Aorta (tissue), 5 donors: ENCODE measurements around the gene ZFP62. TPM values are rescaled to one million over a fixed set of nuclear protein-coding genes. Genes with fewer than 3 reads are reported as not detected.
A peak's percentile ranks its signal among the peaks of the same experiment; 100 is the strongest.

ENCODE experiments used
- ATAC-seq: fragments of 200-7000 bp; cut with Tn5 transposase; one replicate; pipeline ENCODE4 v1.9.1; 2022; ENCODE audit warnings: moderate library complexity; ENCODE audit not compliant: low FRiP score
- DNase-seq, 2 donors: peaks; one replicate each; pipeline ENCODE4 v3.0.0-alpha.2; 2020
- H3K27ac ChIP-seq, 2 donors: one replicate each; pipeline ENCODE4 v1.5.1; 2013; ENCODE audit warnings: low read length in 2 of 2, mild to moderate bottlenecking in 2 of 2, moderate library complexity in 2 of 2, control low read depth in 1 of 2, inconsistent platforms in 1 of 2, low read depth in 1 of 2
- H3K27me3 ChIP-seq, 2 donors: one replicate each; pipeline ENCODE4 v1.6.1; 2013; ENCODE audit warnings: control low read depth in 1 of 2, low read length in 1 of 2, mild to moderate bottlenecking in 1 of 2, moderate library complexity in 1 of 2; ENCODE audit not compliant: insufficient read depth in 2 of 2, control insufficient read depth in 1 of 2
- H3K36me3 ChIP-seq, 2 donors: one replicate each; pipeline ENCODE4 v1.6.1; 2013; ENCODE audit warnings: control low read depth in 1 of 2, low read length in 1 of 2, mild to moderate bottlenecking in 1 of 2; ENCODE audit not compliant: insufficient read depth in 2 of 2, control insufficient read depth in 1 of 2
- H3K4me1 ChIP-seq, 2 donors: one replicate each; pipeline ENCODE4 v1.6.1; 2013; ENCODE audit warnings: low read length in 2 of 2, control low read depth in 1 of 2, mild to moderate bottlenecking in 1 of 2, moderate library complexity in 1 of 2; ENCODE audit not compliant: insufficient read depth in 2 of 2, control insufficient read depth in 1 of 2
- H3K4me3 ChIP-seq, 2 donors: one replicate each; pipeline ENCODE4 v1.5.1; 2013; ENCODE audit warnings: low read length in 2 of 2, control low read depth in 1 of 2, mild to moderate bottlenecking in 1 of 2
- H3K9me3 ChIP-seq: one replicate; pipeline ENCODE4 v1.6.1; 2013; ENCODE audit warnings: mild to moderate bottlenecking, low read length; ENCODE audit not compliant: control insufficient read depth
- WGBS, 2 donors: extraction: QIAGEN DNeasy Blood & Tissue Kit; methylation state at CpG; one replicate each; pipeline ENCODE4 v1.1.7; 2013; 5-methylcytosine and 5-hydroxymethylcytosine counted together
- intact Hi-C, 2 donors: fragments of 100-400 bp; cut with DNase I; formaldehyde crosslinking; loops; one replicate each; pipeline versions ENCODE4 v1.14.2 to v1.15.0; 2022
- polyA plus RNA-seq, 2 donors: library from polyadenylated mRNA; stranded (reverse); fragments of 200-250 nt; gene quantifications; one replicate each; pipeline ENCODE4 v1.2.3, GENCODE V29; 2013
- total RNA-seq, 2 donors: library from RNA; stranded (reverse); fragmentation: NEBNext Ultra II Directional; extraction: Animal tissue kit (Norgen Biotek cat#: 25700); gene quantifications; one replicate each; pipeline ENCODE4 v1.2.1, GENCODE V29; 2021
- donor health status: healthy with polysubstance abuse.
- donor health status: Bipolar disorder and iron deficiency.
- donor health status: DM: no; HTN: no; CAD: no.
- donor health status: DM: no; HTN: no; CAD: no.
- donor health status: DM: yes; HTN: yes; CAD: no.

ZFP62 gene
- total and polyA plus RNA-seq, 4 donors = 6.5 to 24.7 (median 16.1) TPM

DNA sequence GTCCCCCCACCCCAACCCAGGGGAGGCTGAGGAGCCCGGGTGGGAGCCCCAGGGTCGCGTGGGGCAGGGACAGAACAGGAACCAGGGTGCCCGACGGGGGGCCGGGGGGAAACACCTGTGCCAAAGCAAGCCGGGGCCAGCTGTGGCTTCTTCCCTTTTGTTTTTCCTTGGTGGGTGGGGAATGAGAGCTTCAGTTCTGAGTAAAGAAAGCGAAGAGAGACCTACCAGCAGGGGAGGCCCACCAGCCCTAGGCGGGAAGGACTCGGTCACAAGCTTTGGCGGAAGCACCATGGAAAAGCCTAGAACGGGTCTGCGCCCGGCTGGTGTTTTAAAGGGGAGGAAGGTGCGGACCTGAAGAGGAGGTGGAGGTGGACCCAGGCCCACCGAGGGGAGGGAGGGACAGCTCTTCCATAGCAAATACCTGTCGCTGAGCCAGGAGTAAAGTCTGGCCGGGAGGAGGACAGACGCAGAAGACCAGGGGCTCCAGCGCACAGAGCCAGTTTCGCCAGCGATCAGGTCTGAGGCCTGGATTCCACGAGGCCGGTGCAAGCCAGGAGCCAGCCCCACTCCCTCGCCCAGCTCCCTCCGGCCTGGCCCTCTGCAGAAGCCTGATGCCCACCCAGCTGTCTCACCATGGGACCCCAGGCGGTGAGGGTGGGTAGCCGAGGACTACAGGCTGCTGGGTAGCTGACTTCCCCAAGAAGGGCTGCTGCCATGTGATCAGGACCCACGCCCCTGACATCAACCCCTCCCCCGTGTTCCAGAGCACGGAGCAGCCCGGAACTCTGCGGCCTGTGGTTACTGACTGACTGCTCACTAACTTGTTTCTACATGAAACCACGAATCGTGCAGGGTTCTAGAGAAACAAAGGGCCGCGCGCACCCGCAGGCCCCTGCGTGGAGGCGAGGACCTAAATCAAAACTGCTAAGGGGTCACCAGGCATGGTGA is 57.6 kb downstream of the ZFP62 start:
- ATAC-seq = peak; percentile 63
- peaks cover 6 to 16% of the 10 kb centered on the region in 2 donors for H3K4me1 ChIP-seq

DNA sequence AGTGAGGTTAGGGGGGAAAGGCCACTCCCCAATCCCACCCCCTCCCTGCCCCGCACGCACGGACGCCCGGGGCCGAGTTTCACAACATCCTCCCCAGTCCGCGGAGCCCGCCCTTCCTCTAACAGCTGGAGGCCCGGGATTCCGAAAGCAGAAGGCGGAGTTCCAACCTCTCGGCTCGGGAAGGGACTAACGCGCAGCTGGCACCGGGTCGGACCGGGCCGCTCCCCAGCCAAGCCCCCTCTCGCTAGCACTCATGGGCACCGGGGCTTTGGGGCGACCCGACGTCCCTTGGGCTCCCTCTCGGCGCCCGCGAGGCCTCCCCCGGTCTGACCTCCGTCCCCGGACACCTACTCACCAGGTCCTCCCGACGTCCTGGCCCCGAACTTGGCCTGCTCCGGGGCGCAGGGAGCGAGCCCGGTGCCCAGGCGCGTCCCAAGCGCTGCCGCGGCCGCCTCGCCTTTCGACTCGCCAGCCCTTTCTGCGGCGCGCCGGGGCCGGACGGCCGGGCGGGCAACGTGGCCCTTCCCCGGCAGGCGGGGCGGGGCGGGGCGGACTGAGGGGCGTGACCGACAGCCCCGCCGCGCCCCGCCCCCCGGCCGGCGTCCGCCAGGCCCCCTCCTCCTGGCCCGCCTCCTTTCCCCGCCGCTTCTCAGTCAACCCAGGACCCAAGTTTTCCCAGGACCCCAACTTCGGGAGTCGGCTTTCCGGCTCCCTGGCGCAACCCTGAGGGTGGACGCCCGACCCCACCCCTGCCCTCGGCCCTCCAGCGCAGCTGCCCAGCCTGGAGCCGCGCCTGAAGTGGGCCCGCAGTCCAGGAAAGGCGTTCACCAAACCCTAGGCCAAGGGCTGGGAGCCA is 58.5 kb downstream of the ZFP62 start, which contains the start of gene MGAT1:
TSS of gene MGAT1 (minus strand) at position 482 of the 856 bp plus-strand sequence. CDS start 9,835 bp downstream, outside the sequence.
- H3K27me3 ChIP-seq = no peaks in the 10 kb centered on the region
- no peaks in the 10 kb centered on the region for H3K36me3 ChIP-seq
- intact Hi-C loops = loop anchor here in 1 of 2 donors (5.0 to 10.0 kb wide), 2 partner anchors 60 to 442 kb away; partner anchors contain the start of genes RACK1 and ZFP62
- H3K4me1 ChIP-seq = peaks cover 2 to 7% of the 10 kb centered on the region in 2 donors
- H3K27ac ChIP-seq = peak within 1 kb of the TSS; percentile 92 to 95
- 0 to 1% methylated on average over 67 to 87 of the region's 87 CpGs for WGBS, 2 donors
- peak; percentile 95 to 96 for DNase-seq
- H3K9me3 ChIP-seq = no peaks in the 10 kb centered on the region
- peak within 1 kb of the TSS; percentile 82 to 95 for H3K4me3 ChIP-seq
- ATAC-seq = peak; percentile 92

More for the DNA sequence above, 57.6 kb downstream of the ZFP62 start:
- intact Hi-C loops = loop anchor here in 1 of 2 donors (5.0 to 10.0 kb wide), 2 partner anchors 59 to 441 kb away; partner anchors contain the start of genes RACK1 and ZFP62
- no peaks in the 10 kb centered on the region for H3K27me3 ChIP-seq
- WGBS, 2 donors = 37 to 48% methylated on average over 41 of the region's 41 CpGs
- H3K27ac ChIP-seq = peak overlapping the region; percentile 87 to 92
- peak; percentile 87 to 94 for DNase-seq
- H3K4me3 ChIP-seq = peak overlapping the region; percentile 55 to 82
- H3K36me3 ChIP-seq = no peaks in the 10 kb centered on the region
- H3K9me3 ChIP-seq = no peaks in the 10 kb centered on the region

DNA sequence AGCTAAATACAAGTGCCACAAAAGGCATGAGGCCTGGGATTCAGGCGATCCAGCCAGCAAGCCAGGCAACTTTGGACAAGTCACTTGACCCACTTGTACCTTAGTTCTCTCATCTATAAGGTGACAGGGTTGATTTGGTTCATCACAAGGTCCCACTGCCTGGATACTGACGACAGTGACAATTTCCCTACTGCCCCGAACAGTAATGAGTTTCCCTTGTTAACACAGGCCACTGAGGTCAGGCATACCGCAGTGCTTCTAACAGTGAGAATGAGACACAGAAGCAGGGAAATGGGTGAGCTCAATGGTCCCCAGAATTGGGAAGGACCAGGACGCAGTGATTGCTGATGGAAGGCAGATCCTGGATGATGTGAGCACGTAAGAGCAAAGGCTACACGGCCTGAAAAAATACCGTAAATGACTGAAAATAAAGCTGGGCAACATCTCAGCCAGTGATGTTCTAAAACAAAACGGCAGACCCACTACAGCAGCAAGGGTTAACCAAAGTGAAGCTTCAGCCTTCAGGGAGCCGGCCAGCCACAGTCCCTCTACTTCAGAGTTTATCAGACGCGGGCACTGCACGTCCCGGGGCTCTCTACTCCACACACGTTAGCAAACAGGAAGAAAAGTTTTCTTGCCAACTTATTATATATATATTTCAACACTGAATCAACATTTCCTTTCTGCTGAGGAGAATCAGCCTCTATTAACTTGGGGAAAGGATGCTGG is 59.3 kb downstream of the ZFP62 start:
- intact Hi-C loops = loop anchor here in 1 of 2 donors (5.0 to 10.0 kb wide), 2 partner anchors 61 to 443 kb away; partner anchors contain the start of genes RACK1 and ZFP62

DNA sequence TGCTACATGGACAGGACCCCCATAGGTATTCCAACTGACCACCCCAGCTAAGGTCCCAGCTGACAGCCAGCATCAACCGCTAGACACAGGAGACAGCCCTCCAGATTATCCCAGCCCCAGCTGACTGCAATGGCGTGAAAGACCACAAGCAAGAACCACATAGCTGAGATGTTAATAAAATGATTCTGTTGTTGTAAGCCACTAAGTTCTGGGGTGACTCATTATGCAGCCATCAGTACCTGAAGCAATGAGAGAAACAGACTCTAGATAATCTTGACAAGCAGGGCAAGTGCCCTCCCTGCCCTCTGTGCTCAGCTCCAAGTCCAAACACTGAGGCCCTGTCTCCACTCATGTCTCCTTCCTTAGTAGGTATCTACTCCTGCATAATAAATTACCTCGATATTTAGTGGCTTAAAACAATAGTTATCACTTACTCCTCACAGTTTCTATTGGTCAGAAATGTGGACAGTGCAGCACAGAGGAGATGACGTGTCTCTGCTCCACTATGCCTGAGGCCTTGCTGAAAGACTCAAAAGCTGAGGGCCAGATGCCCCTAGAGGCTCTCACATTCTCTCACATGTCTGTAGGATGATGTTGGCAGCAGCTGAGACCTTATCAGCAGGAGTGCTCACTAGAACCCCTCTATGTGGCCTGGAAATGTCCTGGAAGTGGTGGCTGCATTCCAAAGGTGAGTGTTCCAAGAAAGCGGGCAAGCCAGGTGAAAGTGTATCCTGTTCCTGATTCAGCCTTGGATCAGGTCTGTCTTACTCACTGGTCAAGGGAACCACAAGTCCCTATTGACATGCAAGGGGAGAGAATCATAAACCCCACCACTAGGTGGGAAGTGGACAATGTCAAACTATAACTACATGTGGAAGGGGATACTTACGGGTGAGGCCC is 60.9 kb downstream of the ZFP62 start:
- Histone ChIP-seq H3K27me3 (no peaks in the 10 kb centered on the region), H3K27ac (no peak overlapping the region), H3K9me3 (no peaks in the 10 kb centered on the region), H3K4me3 (no peak overlapping the region), H3K4me1 (peaks cover 2 to 6% of the 10 kb centered on the region in 2 donors), H3K36me3 (no peaks in the 10 kb centered on the region)
- WGBS, 2 donors = 62% methylated on average over 6 of the region's 6 CpGs
- intact Hi-C loops = loop anchor here in 1 of 2 donors (5.0 to 10.0 kb wide), 2 partner anchors 62 to 445 kb away; partner anchors contain the start of genes RACK1 and ZFP62
- no peak for DNase-seq
- ATAC-seq = no peak

More for the DNA sequence above, 59.3 kb downstream of the ZFP62 start:
- WGBS, 2 donors = 6 to 8% methylated on average over 15 of the region's 15 CpGs
- DNase-seq (no peak), ATAC-seq (peak; percentile 27)
- H3K4me1 ChIP-seq = peaks cover 2 to 6% of the 10 kb centered on the region in 2 donors
- peak overlapping the region; percentile 82 to 95 for H3K4me3 ChIP-seq
- H3K9me3 ChIP-seq = no peaks in the 10 kb centered on the region
- peak overlapping the region in 1 of 2 donors; percentile 83 for H3K27ac ChIP-seq
- no peaks in the 10 kb centered on the region for H3K36me3 ChIP-seq
- H3K27me3 ChIP-seq = no peaks in the 10 kb centered on the region

DNA sequence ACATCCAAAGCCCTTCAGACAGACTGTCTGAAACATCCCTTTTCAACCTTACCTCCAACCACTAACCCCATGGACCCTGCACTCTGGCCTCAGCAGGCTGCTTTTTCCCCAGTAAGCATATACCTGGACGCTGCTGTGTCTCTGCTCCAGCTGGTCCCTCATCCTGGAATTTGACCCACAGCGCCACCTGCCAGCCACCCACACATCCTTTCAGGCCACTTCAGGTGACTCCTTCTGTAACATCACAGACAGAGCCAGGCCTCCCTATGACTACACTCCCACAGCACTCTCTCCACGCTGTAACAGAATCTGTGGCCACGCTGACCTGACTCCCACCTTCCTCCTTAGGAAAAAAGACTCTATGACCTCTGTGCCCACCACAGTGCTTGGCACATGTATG is 61.9 kb downstream of the ZFP62 start:
- DNase-seq (no peak), ATAC-seq (no peak)
- Histone ChIP-seq H3K36me3 (no peaks in the 10 kb centered on the region), H3K27me3 (no peaks in the 10 kb centered on the region), H3K27ac (no peak overlapping the region), H3K4me1 (peaks cover 2 to 6% of the 10 kb centered on the region in 2 donors), H3K9me3 (no peaks in the 10 kb centered on the region), H3K4me3 (no peak overlapping the region)
- 73% methylated on average over 4 of the region's 4 CpGs for WGBS, 2 donors
- intact Hi-C loops = no loop called here

DNA sequence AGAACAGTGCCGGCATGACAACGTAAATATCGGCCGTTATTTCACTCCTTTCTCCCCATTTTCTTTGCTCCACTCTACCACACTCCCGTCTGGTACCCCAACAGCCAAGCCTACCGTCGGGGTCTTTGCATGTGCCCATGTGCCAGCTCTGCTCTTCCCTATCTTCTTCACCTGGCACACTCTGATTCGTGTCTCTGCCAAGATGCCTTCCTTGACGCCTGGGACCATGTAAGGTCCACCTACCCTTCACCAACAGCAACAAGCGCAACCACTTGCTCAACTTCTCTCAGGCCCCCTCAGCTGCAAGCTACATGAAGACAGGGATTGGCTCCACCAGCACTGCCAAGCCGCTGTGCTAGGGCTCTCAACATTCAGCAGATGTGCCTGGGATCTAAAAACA is 62.9 kb downstream of the ZFP62 start:
- H3K4me1 ChIP-seq = peaks cover 2 to 6% of the 10 kb centered on the region in 2 donors
- 77 to 86% methylated on average over 11 of the region's 11 CpGs for WGBS, 2 donors
- intact Hi-C loops = no loop called here

More for the DNA sequence above, 62.9 kb downstream of the ZFP62 start:
- Histone ChIP-seq H3K36me3 (no peaks in the 10 kb centered on the region), H3K4me3 (no peak overlapping the region), H3K27ac (no peak overlapping the region), H3K27me3 (no peaks in the 10 kb centered on the region), H3K9me3 (no peaks in the 10 kb centered on the region)
- ATAC-seq (no peak), DNase-seq (no peak)
